Activated T-cell treated with anti-CD3 and anti-CD28 coated beads, Interleukin-2, amount 50 U/mL, for 24 hours (primary cell): ENCODE measurements around the gene ITGB4.

Source experiments
- DNase-seq: peaks from one replicate; pipeline ENCODE4 v3.0.0-alpha.2; 2020
- H3K27ac Mint-ChIP-seq: 2 replicates; pipeline ENCODE4 v1.8.0; 2020; ENCODE audit warnings: mild to moderate bottlenecking, mixed read lengths
- H3K27me3 Mint-ChIP-seq: 2 replicates; pipeline ENCODE4 v1.8.0; 2020; ENCODE audit warnings: mixed read lengths
- H3K36me3 Mint-ChIP-seq: 2 replicates; pipeline ENCODE4 v1.8.0; 2020; ENCODE audit warnings: low read depth, mixed read lengths
- H3K4me1 Mint-ChIP-seq: 2 replicates; pipeline ENCODE4 v1.8.0; 2020; ENCODE audit warnings: low read depth, mixed read lengths
- H3K4me3 Mint-ChIP-seq: 2 replicates; pipeline ENCODE4 v1.8.0; 2020; ENCODE audit warnings: mild to moderate bottlenecking, moderate library complexity, mixed read lengths
- H3K9me3 Mint-ChIP-seq: 2 replicates; pipeline ENCODE4 v1.8.0; 2020; ENCODE audit warnings: mixed read lengths

The ITGB4 gene

DNA sequence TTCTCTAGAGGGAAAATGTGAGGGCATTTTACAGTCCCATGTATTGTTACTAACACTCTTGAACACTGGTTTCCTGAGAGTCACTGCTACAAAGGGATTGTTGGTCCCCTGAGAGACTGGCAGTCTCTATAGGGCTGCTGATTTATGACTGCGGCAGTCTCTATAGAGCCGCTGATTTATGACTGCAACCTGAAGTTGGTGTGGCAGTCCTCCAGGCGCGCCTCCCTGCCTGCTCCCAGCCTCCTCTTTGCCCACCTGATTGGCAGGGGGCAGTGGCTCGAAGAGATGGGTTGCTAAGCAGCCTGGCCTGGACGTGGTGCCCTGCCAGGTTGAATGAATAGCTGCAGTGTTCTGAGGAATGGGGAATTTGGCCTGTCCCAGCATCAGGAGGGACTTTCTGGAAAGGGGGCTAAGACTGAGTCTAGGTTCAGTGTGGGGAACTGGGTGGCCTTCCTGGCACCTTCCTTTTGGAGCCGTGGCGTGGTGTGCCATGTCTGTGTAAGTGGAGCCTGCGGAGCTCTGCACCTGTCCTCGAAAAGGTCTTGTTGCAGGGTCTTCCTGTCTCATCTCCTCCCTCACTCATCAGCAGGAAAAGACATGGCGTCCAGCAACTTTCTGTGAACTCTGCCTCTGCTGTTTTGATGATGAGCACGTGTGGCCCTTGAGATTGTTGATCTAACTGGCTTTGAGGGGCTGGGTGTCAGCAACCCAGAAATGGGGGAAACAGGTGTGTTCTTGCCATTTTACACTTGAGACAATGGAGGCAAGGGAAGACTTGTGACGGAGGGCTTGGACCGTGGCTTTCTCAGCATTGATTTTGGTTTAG is 29.2 kb upstream of the ITGB4 start:
- Mint-ChIP-seq H3K36me3 (peaks cover 92% of the 10 kb centered on the region), H3K27me3 (no peaks in the 10 kb centered on the region), H3K9me3 (no peaks in the 10 kb centered on the region), H3K4me1 (peaks cover 50% of the 10 kb centered on the region), H3K27ac (peak overlapping the region; percentile 83), H3K4me3 (no peak overlapping the region)
- DNase-seq: no peak

DNA sequence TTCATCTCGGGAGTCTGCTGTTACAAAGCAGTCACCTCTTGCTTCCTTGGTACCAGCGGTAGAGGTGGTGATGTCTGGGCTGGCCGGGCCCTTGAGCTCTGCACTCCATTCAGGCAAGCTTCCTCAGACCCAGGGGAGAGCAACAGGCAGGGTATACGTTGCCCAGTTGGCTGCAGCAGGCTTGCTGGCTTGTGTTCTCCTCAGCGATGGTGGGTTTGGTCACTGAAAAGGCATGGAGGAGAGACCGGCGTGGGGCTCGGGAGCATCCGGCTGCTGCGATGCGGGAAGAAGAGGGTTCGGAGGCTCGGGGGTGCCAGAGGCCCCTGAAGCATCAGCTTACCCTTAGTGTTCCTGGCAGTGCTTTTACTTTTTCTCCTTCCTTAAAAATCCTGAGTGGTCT is 28.3 kb upstream of the ITGB4 start:
- Mint-ChIP-seq H3K27me3 (no peaks in the 10 kb centered on the region), H3K36me3 (peaks cover 93% of the 10 kb centered on the region)

DNA sequence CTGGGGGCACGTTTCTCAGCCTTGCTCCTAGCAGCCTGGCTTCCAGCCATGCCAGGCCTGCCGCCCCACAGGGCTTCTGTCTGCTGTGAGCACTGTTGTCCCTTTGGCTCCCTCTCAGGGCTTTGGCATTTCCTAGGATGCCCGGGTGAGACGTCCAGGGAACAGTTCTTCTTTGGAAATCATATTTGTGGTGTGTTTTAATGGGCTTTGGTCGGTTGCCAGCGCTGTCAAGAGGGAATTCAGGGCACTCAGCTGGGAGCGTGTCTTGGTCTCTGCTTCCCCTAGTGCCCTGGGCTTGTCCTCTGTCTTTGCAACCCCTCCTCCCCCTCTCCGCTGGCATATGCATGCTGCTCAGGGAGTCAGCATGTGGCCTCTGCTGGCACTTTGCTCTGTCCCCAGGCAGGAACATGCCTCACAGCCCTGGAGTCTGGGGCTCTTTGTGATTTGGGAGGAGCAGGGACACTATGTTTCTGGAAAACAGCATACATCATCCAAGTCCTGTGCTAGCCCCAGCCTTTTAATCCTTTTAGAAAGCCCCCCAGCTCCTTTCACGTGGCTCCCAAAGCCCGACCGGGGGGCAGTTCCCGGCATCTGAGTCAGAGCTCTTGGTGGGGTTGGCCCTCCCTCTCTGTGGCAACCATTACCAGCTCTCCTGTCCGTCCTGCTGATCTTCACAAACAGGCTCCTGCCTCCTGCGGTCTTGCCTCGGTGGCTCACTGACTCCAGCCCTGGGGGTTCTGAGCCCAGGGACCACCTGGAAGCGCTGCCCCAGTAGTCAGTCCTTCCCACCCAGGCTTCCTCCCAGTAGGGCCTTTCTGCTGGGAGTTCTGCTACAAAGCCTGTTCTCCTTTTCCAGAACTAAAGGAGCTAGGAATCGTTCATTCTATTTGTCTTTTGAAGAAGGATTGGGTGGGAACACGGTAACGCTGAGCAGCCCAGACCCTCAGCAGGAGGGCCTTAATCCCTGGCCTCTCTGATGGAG is 27.5 kb upstream of the ITGB4 start:
- H3K4me1 Mint-ChIP-seq: peaks cover 36% of the 10 kb centered on the region
- peaks cover 92% of the 10 kb centered on the region for H3K36me3 Mint-ChIP-seq
- H3K27me3 Mint-ChIP-seq: no peaks in the 10 kb centered on the region
- no peak for DNase-seq
- no peak overlapping the region for H3K4me3 Mint-ChIP-seq
- no peak overlapping the region for H3K27ac Mint-ChIP-seq
- H3K9me3 Mint-ChIP-seq: no peaks in the 10 kb centered on the region

More for the DNA sequence above, 28.3 kb upstream of the ITGB4 start:
- Mint-ChIP-seq H3K4me3 (no peak overlapping the region), H3K27ac (no peak overlapping the region), H3K9me3 (no peaks in the 10 kb centered on the region), H3K4me1 (peaks cover 44% of the 10 kb centered on the region)
- DNase-seq: no peak

DNA sequence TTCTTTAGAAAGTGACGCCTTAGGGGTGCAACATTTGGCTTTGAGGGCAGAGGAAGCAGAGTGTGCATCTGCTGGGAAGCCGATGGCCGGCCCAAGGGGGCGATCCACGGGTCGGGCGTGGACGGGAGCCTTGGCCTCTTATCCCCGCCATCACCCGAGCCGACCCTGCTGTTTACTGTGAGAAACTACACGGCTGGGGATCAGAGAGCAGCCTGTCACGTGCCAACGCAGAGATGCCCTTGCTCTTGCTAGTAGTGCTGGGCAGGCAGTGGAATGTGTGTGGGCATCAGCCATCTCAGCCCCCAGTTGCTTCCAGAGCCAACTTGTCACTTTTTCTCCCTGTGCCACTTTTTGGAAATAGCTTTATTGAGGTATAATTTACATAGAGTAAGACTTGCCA is 26.7 kb upstream of the ITGB4 start:
- Mint-ChIP-seq H3K9me3 (no peaks in the 10 kb centered on the region), H3K27me3 (no peaks in the 10 kb centered on the region), H3K4me3 (no peak overlapping the region), H3K4me1 (peaks cover 28% of the 10 kb centered on the region), H3K36me3 (peaks cover 91% of the 10 kb centered on the region), H3K27ac (no peak overlapping the region)
- DNase-seq: no peak

DNA sequence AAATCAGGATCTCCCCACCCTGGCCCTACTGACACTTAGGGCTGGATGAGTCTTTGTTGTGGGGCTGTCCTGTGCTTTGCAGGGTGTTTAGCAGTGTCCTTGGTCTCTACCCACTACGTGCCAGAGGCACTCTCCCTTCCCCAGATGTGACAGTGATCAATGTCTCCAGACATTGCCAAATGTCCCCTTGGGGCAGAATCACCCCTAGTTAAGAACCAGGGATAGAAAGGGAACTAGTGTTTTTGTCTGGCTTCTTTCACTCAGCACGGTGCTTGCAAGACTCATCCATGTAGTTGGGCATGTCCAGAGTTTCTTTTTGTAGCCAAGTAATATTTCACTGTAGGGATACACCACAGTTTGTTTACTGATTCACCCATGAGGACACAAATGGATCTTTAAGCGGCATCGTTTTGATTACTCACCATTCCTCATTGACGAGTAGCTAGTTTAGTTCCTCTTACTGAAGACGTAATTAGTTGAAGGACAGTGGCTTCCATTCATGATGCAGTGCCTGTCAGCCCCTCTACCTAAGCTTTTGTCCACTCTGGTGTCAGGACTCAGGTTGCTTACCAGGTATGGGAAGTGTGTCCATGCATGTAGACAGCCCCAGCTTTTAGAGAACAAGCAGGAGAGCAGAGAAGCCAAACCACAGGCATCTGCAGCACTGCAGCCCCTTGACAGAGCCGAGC is 26.0 kb upstream of the ITGB4 start:
- Mint-ChIP-seq H3K27ac (no peak overlapping the region), H3K4me3 (no peak overlapping the region), H3K36me3 (peaks cover 93% of the 10 kb centered on the region), H3K9me3 (no peaks in the 10 kb centered on the region), H3K27me3 (no peaks in the 10 kb centered on the region), H3K4me1 (peaks cover 22% of the 10 kb centered on the region)
- DNase-seq: no peak

DNA sequence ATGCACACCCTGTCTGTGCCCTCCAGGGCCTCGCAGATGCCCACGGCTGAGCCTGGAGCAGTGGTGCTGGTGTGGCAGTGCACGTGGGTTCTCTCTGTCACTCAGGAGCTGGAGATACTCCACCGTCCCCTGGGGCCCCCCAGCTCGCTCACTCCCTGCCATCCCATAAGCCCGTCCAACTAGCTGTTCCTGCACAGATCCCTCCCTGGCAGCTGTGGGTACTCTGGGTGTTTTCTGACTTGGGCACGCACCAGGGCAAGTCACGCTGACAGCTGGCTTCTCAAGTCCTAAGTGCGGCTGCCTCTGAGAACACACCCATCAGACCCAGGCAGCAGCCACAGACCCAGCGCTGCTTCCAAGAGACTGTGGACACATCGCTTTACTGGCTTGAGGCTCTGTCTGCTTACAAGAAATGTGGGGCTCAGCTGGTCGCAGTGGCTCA is 25.4 kb upstream of the ITGB4 start:
- peaks cover 17% of the 10 kb centered on the region for H3K4me1 Mint-ChIP-seq

DNA sequence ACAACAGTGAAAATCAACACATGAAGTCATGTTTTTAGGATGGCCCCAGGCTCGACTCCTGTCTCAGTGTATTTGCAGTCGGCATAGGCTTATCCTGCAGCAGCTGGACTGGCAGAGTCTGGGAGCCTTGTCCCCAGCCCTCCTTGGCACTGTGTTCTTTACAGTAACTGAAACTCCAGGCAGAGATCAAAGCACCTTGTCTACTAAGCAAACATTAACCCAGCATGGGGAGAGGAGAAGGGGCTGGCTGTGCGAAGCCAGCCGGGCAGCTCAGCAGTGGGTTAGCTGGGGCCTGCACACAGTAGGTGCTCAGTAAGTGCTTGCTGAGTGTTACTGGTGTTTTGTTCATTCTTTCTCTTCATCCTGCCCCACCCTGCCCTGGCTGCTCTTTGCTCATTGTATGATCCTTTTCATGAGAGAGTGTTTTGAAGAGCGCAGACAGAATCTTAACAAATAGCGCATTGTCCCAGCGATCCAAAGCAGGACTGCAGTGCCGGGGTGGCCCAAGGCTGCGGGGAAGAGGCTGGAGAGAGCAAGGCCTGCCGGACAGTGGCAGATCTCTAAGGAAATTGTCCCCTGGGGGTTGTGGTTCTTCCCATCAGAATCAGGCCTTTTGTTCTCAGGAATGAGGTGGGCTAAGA is 23.5 kb upstream of the ITGB4 start:
- Mint-ChIP-seq H3K27ac (no peak overlapping the region), H3K4me1 (no peaks in the 10 kb centered on the region), H3K27me3 (no peaks in the 10 kb centered on the region), H3K36me3 (peaks cover 93% of the 10 kb centered on the region), H3K4me3 (no peak overlapping the region), H3K9me3 (no peaks in the 10 kb centered on the region)
- DNase-seq: no peak

More for the DNA sequence above, 25.4 kb upstream of the ITGB4 start:
- no peaks in the 10 kb centered on the region for H3K27me3 Mint-ChIP-seq
- no peak for DNase-seq
- peaks cover 93% of the 10 kb centered on the region for H3K36me3 Mint-ChIP-seq
- no peak overlapping the region for H3K4me3 Mint-ChIP-seq
- H3K27ac Mint-ChIP-seq: no peak overlapping the region
- H3K9me3 Mint-ChIP-seq: no peaks in the 10 kb centered on the region

DNA sequence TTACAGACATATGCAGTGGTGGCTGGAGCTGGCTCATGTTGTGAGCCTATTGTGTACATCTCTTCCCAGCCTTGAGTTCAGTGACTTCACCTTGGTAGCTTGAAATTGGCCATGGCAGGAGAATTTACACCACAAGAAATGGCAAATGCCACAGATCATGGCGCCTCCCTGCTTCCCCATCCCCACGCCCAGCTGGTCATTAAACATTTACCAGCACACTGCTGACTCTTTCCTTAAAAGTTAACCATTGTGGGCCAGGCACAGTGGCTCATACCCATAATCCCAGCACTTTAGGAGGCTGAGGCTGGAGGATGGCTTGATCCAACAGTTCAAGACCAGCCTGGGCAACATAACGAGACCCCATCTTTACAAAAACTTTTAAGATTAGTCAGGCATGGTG is 22.6 kb upstream of the ITGB4 start:
- no peaks in the 10 kb centered on the region for H3K27me3 Mint-ChIP-seq
- no peak for DNase-seq
- H3K4me1 Mint-ChIP-seq: no peaks in the 10 kb centered on the region
- H3K4me3 Mint-ChIP-seq: no peak overlapping the region
- no peaks in the 10 kb centered on the region for H3K9me3 Mint-ChIP-seq
- peaks cover 93% of the 10 kb centered on the region for H3K36me3 Mint-ChIP-seq
- peak overlapping the region; percentile 20 for H3K27ac Mint-ChIP-seq

DNA sequence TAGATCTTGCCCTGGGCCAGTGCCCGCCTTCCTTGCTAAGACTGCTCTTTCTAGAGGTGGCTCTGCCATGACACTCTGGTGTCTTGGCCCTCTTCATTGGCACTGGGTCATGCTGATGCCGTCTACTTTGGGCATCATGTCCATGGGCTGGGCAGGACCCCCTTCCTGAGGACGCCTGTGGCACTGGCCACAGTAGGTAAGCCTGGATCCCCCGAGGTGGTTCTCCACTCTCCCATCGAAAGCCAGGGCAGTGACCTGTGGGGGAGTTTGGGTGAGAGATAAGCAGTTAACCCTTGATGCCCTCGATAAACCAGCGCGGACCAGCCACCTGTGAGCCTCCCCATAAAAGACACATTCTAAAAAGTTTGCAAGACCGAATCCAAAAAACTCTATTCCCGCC is 20.0 kb upstream of the ITGB4 start:
- no peaks in the 10 kb centered on the region for H3K4me1 Mint-ChIP-seq
- no peak overlapping the region for H3K4me3 Mint-ChIP-seq
- H3K9me3 Mint-ChIP-seq: no peaks in the 10 kb centered on the region
- H3K36me3 Mint-ChIP-seq: peaks cover 95% of the 10 kb centered on the region
- H3K27ac Mint-ChIP-seq: no peak overlapping the region
- no peak for DNase-seq
- no peaks in the 10 kb centered on the region for H3K27me3 Mint-ChIP-seq

DNA sequence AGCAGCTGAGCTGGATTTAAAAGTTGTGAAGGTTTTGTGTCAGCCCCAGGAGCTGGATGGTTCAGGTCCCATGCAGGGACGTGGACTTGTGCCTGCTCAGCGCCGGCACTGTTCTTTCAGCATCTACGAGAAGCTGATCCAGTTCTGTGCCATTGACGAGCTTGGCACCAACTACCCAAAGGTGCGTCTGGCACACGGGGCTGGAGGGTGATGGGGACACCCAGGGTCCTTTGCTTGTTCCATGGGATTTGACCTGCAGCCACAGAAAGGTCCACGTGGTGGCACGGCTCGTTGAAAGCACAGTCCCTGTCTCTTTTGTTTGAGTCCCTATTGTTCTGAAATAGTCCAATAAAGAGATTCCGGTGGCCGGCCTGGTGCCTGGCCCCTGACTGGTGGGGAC is 18.1 kb upstream of the ITGB4 start:
- no peak overlapping the region for H3K4me3 Mint-ChIP-seq
- no peaks in the 10 kb centered on the region for H3K27me3 Mint-ChIP-seq
- H3K36me3 Mint-ChIP-seq: peaks cover 96% of the 10 kb centered on the region
- H3K27ac Mint-ChIP-seq: no peak overlapping the region
- no peaks in the 10 kb centered on the region for H3K4me1 Mint-ChIP-seq
- no peaks in the 10 kb centered on the region for H3K9me3 Mint-ChIP-seq
- DNase-seq: no peak

DNA sequence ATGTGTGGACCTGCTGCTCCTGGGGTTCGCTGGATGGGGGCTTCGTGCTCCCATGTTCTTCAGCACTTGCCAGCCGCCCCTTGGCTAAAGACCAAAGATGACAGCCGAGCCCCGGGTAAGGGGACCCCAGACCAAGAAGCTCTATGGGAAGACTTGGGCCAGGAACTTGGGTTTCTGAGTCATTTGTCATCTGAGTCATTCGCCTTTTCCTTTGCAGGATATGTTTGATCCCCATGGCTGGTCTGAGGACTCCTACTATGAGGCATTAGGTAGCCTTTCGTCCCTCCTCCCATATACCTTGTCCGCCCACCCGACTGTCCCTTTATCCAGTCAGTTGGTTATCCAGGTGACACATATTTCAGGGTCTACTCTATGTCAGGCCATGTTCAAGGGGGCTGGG is 17.7 kb upstream of the ITGB4 start:
- no peaks in the 10 kb centered on the region for H3K27me3 Mint-ChIP-seq
- peaks cover 98% of the 10 kb centered on the region for H3K36me3 Mint-ChIP-seq
- no peak overlapping the region for H3K27ac Mint-ChIP-seq
- no peaks in the 10 kb centered on the region for H3K9me3 Mint-ChIP-seq
- H3K4me1 Mint-ChIP-seq: no peaks in the 10 kb centered on the region
- H3K4me3 Mint-ChIP-seq: no peak overlapping the region
- no peak for DNase-seq

DNA sequence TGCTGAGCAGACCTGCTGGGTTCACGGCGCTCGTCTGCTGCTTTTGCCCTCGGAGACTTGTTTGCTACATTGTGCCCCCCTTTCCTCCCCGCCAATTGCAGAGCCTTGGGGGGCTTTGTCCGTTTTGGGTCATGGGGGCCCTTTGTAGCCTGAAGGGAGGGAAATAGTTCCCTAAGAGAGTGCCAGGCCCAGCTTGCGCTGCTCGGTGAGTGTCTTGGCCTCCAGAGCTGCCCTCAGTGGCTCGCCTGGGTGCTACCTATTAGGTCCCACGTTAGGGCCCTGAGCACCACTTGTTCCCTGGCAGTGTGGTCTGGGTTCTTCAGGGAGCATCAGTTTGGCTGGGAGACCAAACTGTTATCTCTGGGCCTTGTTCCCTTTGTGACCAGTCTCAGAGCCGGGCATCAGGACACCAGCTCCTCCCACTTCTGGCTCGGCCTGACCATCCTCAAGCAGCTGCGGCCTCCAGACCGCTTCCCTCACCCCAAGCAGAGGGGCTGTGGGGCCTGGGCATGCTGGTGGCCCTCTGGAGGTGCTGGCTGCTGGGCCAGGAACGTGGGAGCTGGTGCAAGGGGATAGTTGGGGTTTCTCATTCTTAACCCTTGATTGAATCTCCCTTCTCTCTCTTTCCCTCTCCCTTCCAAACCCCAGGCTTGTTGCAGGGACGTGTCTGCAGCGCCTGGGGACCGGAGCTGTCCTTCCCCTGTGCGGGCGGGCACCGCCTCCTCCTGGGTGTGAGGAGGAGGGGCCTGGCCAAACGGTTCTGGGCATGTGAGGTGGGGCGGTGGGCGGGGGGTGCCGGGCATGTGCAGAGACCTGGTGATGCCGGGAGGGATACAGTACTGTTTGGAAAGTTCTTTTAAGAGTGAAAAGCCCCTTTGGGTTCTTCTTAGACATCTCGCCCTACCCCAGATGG is 16.0 kb upstream of the ITGB4 start:
- H3K27me3 Mint-ChIP-seq: no peaks in the 10 kb centered on the region
- H3K27ac Mint-ChIP-seq: no peak overlapping the region
- no peaks in the 10 kb centered on the region for H3K4me1 Mint-ChIP-seq
- peaks cover 86% of the 10 kb centered on the region for H3K36me3 Mint-ChIP-seq
- no peaks in the 10 kb centered on the region for H3K9me3 Mint-ChIP-seq
- DNase-seq: no peak
- no peak overlapping the region for H3K4me3 Mint-ChIP-seq

DNA sequence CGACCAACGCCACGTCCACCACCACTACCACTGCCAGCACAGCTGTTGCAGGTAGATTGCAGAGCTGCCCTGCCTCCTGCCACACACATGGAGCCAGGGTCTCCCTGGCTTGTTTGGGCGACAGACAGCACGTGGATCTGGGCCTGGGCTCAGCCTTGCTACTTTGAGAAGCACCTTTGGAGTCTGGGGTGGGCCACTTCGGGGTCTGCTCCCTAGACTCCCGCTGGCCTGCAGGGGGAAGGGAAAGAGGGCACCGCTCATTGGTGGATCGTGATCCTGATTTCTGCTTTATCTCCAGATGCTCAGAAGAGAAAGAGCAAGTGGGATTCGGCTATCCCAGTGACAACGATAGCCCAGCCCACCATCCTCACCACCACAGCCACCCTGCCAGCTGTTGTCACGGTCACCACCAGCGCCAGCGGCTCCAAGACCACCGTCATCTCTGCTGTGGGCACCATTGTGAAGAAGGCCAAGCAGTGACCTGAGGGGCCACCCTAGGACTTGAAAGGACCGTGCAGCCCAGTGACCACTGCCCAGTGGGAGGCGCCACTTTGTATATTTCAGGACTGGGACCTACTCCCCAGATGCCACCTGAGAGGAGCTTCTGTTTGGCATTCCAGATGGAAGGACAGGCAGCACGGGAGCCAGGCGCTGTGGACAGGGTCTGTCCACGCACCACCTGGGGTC is 15.1 kb upstream of the ITGB4 start:
- Mint-ChIP-seq H3K4me1 (no peaks in the 10 kb centered on the region), H3K27ac (no peak overlapping the region), H3K27me3 (no peaks in the 10 kb centered on the region), H3K36me3 (peaks cover 76% of the 10 kb centered on the region), H3K4me3 (no peak overlapping the region), H3K9me3 (no peaks in the 10 kb centered on the region)
- no peak for DNase-seq
